NCI-H146 treated with DMSO at 0.1 percent for 48 hours (cell line): ENCODE measurements around the gene ASIC4.
A peak's percentile ranks its signal among the peaks of the same experiment; 100 is the strongest.

Experiments
- DNase-seq: peaks from one replicate; lab custom pipeline; 2025; ENCODE audit not compliant: unreplicated experiment; lab: John Stamatoyannopoulos, UW

ASIC4 gene

DNA sequence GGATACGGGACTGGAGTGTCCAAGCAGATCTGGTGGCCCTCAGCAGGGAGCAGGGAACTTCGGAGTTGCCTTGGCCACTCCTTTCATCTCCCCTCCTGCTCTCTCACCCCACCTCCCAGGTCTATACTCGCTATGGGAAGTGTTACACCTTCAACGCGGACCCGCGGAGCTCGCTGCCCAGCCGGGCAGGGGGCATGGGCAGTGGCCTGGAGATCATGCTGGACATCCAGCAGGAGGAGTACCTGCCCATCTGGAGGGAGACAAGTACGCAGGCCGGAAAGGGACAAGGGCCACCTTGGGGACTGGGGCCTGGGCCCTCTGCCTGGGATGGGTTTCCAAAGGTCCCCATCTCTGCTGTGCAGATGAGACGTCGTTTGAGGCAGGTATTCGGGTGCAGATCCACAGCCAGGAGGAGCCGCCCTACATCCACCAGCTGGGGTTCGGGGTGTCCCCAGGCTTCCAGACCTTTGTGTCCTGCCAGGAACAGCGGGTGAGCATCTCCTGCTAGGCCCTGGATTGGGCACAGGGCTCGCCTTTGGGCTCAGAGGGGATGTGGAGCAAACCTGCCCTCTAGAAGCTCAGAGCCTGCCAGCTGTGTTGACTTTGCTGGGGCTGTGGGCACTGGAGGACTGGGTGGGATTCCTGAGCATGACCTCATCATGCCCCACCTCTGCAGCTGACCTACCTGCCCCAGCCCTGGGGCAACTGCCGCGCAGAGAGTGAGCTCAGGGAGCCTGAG lies 17.5 kb downstream of the ASIC4 start:
- DNase-seq, result no peak

- DNase-seq, result no peak
Measured at GRCh38 chr2:219532378-219532649, 18.0 kb downstream of the ASIC4 start.

GRCh38 chr2:219533930-219534661 lies 19.8 kb downstream of the ASIC4 start:
- DNase-seq, result no peak

- no peak for DNase-seq
Measured at GRCh38 chr2:219536425-219536824, 22.1 kb downstream of the ASIC4 start.

GRCh38 chr2:219536967-219537366 lies 22.7 kb downstream of the ASIC4 start:
- DNase-seq, result no peak

- DNase-seq, result no peak
Measured at GRCh38 chr2:219537657-219538488, 23.6 kb downstream of the ASIC4 start.

- no peak for DNase-seq
Measured at GRCh38 chr2:219538504-219538951, 24.2 kb downstream of the ASIC4 start.

DNA sequence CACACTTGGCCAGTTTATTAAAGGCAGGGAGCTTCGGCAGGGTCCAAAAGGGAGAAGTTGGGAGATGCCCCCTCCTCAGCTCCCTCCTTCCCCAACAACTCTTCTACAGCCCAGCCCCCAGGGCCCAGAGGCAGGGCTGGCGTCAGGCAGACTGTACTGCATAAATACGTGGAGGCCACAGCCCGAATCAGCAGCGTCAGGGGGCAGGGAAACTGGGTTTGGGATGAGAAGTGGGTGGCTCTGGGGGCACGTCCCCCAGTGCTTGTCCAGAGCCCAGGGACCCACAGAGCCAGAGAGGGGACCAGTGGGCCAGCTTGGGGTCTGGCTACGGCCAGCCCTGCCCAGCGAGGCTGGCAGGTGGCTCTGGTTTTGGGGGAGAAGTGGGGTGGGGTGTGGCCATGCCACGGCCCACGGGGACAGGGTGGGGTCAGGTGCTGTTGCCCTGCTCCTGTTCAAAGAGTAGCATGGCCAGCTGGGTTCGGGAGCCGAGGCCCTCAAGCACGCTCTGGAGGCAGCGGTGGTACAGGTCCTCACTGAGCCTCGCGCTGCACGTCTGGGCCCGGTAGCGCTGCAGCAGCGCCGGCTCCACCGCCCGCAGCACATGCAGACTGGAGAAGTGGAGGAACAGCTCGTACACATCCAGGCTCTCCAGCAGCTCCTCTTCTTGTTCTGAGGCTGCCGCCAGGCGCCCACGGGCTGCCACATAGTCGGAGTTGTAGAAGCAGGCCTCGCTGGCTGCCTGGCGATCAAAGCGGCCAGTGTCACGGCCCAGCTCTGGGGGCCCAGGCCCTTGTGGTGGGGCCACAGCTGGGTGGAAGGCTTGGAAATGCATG lies 24.9 kb downstream of the ASIC4 start:
- DNase-seq, result no peak

DNA sequence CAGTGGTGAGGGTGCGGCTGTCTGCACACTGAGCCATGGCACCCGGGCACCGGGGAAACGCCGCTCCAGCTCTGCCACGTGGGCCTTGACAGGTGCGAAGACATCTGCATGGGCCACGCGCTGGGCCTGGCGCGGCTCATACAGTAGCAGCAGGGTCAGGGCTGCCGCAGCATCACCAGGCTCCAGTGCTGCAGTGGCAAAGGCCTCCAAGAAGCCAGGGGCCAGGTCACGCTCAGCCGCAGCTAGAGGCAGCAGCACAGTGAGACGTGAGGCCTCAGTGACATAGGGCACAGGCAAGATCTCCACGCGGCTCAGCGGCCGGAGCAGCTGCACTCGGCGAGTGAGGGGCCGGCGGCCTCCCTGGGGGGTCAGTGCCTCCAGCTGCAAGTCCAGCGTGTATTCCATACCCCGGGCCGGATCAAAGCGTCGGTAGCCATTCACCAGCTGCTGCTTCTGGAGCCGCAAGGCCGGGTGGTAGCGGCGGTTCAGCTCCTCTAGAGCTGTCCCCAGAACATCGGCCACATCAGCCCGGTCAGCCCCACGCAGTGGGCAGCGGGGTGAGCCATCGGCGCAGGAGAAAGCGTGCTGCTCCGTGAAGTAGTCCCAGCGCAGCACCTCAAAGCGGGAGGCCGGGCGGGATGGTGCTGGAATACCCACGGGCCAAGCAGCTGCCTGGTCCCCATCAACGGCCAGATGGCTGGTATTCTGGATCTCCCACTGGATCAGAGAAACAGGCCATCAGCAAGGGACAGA lies 25.8 kb downstream of the ASIC4 start:
- no peak for DNase-seq

GRCh38 chr2:219540784-219541504 lies 26.7 kb downstream of the ASIC4 start:
- no peak for DNase-seq

DNA sequence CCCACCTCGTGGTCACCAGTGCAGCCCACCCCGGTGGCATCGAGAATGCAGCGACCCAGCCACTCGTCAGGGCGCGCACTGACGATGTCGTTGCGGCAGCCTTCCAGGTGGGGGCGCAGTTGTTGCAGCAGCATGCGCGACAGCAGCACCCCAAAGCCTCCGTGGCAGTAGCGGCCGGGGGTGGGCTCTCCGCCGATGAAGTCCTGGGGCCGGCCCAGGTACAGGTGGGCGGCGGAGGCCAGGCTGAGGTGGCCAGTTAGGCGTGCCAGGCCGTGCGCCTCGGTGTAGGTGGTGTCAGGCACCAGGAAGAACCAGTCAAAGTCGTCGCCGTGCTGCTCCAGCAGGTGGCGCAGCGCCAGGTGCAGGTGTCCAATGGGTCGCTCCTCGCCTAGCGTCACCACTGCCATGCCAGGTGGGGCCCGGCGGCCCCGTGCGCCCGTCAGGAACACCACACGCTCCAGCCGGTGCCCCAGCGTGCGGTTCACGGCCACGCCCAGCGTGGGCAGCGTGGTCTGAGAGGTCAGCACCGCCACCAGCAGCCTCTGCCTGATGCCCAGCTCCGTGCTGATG lies 27.4 kb downstream of the ASIC4 start:
- DNase-seq, result peak; percentile 56

- no peak for DNase-seq
Measured at GRCh38 chr2:219542931-219543595, 28.8 kb downstream of the ASIC4 start.

DNA sequence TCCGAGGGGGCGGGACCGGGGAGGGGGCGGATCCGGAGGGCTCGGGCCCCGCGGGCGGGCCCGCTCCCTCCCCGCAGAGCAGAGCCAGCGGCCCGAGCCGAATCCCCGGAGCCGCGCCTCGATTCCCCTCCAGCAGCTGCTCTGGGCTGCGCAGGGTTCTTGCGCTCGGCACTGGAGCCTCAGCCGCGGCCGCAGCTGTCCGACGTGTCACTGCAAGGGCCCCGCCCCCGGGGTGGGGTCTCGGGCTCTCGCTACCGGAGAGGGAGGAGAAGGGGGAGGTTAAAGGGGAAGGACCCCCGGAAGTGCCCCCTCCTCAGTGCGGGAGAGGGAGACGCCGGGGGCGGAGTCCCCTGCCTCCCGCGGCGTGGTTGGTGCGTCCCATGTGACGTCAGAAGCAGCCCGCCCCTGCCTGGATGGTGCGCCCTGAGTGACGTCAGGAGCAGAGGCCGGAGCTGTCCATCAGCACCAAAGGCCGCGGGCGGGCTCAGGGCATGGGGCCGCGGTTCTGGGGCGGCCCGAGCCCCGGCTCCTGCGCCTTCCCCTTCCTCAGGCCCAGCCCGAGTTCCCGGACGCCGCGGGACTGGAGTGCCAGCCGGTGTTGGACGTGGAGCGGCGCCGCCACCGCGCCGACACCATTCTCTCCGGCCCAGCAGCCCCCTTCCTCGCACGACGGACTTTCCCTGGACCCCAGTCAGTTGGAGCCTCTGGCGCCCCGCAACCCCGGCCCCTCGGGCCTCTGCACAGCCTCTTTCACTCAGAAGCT lies 29.5 kb downstream of the ASIC4 start, which contains the start of the genes CHPF and TMEM198:
TSS of gene CHPF (minus strand) at position 214 of the 763 bp plus-strand sequence. CDS start 271 bp downstream, outside the sequence.
TSS of gene TMEM198 (plus strand) at position 433 of the 763 bp plus-strand sequence. CDS start 700 bp downstream, outside the sequence.
- peak; percentile 84 for DNase-seq

DNA sequence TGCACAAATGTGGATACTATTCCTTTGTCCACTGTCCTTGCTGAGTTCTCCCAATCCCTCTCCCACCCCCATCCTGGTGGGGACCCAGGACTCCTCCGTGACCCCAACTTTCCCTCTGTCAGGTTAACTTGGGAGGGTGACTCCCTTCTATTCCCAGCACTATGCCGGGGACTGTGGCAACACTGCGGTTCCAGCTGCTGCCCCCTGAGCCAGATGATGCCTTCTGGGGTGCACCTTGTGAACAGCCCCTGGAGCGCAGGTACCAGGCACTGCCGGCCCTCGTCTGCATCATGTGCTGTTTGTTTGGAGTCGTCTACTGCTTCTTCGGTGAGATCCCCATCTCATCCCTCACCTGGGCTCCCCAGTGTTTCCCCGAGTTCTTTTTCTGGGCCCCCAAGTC lies 30.3 kb downstream of the ASIC4 start:
- DNase-seq, result no peak

GRCh38 chr2:219545295-219545942 lies 31.1 kb downstream of the ASIC4 start:
- DNase-seq, result no peak

GRCh38 chr2:219545943-219546352 lies 31.7 kb downstream of the ASIC4 start:
- no peak for DNase-seq

DNA sequence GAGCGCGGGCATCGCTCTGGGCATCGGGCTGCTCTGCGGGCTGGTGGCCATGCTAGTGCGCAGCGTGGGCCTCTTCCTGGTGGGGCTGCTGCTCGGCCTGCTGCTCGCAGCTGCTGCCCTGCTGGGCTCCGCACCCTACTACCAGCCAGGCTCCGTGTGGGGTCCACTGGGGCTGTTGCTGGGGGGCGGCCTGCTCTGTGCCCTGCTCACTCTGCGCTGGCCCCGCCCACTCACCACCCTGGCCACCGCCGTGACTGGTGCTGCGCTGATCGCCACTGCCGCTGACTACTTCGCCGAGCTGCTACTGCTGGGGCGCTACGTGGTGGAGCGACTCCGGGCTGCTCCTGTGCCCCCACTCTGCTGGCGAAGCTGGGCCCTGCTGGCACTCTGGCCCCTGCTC lies 33.3 kb downstream of the ASIC4 start:
- no peak for DNase-seq
